Measurements from ENCODE around the gene NHSL1. TPM values are rescaled to one million over a fixed set of nuclear protein-coding genes. Genes with fewer than 3 reads are reported as not detected.
A peak's percentile ranks its signal among the peaks of the same experiment; 100 is the strongest.

The NHSL1 gene
- polyA plus RNA-seq, 1 donor: 49.5 TPM

DNA sequence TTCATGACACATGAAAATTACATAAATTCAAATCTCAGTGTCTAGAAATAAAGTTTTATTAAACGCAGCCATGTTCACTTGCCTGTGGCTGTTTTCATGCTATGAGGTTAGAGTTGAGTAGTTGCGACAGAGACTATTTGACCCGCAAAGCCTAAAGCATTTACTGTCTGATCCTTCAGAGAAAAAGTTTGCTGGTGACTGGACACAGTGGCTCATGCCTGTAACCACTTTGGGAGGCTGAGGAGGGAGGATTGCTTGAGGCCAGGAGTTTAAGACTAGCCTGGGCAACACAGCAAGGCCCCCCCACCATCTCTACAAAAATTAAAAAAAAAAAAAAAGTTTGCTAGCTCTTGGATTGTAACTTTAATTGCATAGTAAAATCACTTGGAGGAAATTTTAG is 112.4 kb downstream of the NHSL1 start:
- Histone ChIP-seq H3K27ac (ENCODE audit: low read length) (no peak overlapping the region), H3K4me1 (ENCODE audit: control insufficient read depth, insufficient read depth, low read length) (no peaks in the 10 kb centered on the region), H3K36me3 (ENCODE audit: control insufficient read depth, insufficient read depth, low read length) (no peaks in the 10 kb centered on the region), H3K27me3 (ENCODE audit: control insufficient read depth, insufficient read depth, low read length) (no peaks in the 10 kb centered on the region), H3K9me3 (ENCODE audit: control insufficient read depth, low read depth, low read length) (no peaks in the 10 kb centered on the region), H3K4me3 (ENCODE audit: low read length) (no peak overlapping the region)
- DNase-seq: no peak
- no CpG with 5 or more reads among the region's 3 CpGs for WGBS (ENCODE audit: insufficient coverage, low lambda C conversion rate)

DNA sequence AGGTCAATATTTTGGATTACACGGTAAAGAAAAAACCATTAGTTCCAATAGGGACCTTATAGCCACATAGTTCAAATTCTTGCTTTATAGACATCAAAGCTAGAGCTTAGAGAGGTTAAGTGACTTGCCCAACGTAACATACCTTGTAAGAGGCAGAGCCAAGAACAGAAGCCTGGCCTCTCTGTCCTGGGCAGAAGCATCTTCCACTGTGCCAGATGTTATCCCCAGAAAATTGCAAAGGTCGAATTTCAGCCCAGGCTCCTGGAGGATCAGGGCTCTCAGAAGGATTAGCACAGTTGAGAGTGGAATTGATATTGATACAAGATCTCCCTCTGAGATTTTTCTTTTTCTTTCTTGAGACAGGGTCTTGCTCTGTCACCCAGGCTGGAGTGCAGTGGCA is 115.5 kb downstream of the NHSL1 start:
- Histone ChIP-seq H3K27me3 (ENCODE audit: control insufficient read depth, insufficient read depth, low read length) (no peaks in the 10 kb centered on the region), H3K27ac (ENCODE audit: low read length) (no peak overlapping the region), H3K4me1 (ENCODE audit: control insufficient read depth, insufficient read depth, low read length) (no peaks in the 10 kb centered on the region), H3K4me3 (ENCODE audit: low read length) (no peak overlapping the region), H3K36me3 (ENCODE audit: control insufficient read depth, insufficient read depth, low read length) (no peaks in the 10 kb centered on the region), H3K9me3 (ENCODE audit: control insufficient read depth, low read depth, low read length) (no peaks in the 10 kb centered on the region)
- no peak for DNase-seq
- no CpG with 5 or more reads among the region's 3 CpGs for whole genome bisulfite sequencing (ENCODE audit: insufficient coverage, low lambda C conversion rate)

DNA sequence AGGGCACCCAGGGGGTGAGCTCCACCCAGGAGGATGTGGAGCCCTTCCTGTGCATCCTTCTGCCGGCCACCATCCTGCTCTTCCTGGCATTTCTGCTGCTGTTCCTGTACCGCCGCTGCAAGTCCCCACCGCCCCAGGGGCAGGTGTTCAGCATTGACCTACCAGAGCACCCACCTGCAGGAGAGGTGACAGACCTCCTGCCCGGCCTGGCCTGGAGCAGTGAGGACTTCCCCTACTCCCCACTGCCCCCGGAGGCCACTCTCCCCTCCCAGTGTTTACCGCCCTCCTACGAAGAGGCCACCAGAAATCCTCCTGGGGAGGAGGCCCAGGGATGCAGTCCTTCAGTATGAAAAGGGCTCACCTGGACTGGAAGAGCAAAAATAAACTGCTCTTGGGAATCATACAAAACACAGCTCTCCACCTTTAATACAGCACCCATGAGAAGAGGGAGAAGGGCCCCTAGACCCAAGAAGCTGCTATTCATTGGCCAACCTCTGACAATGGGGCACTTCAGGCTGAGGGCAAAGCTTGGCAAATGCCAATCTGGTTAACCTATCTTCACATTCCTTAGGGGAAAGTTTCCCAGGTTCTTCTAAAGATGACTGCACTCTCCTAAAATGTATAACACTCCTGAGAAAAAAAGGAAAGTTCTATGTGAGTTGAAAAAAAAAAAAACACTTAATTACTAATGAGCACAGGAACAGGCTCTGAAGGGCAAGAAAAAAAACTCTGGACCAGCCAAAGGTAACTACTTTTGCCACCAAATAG is 116.6 kb downstream of the NHSL1 start:
- no peaks in the 10 kb centered on the region for H3K4me1 ChIP-seq (ENCODE audit: control insufficient read depth, insufficient read depth, low read length)
- no peak overlapping the region for H3K27ac ChIP-seq (ENCODE audit: low read length)
- no peaks in the 10 kb centered on the region for H3K27me3 ChIP-seq (ENCODE audit: control insufficient read depth, insufficient read depth, low read length)
- H3K4me3 ChIP-seq (ENCODE audit: low read length): no peak overlapping the region
- no peak for DNase-seq
- WGBS (ENCODE audit: insufficient coverage, low lambda C conversion rate): no CpG with 5 or more reads among the region's 8 CpGs
- no peaks in the 10 kb centered on the region for H3K9me3 ChIP-seq (ENCODE audit: control insufficient read depth, low read depth, low read length)
- no peaks in the 10 kb centered on the region for H3K36me3 ChIP-seq (ENCODE audit: control insufficient read depth, insufficient read depth, low read length)

- DNase-seq: no peak
- Histone ChIP-seq H3K27me3 (ENCODE audit: control insufficient read depth, insufficient read depth, low read length) (no peaks in the 10 kb centered on the region), H3K27ac (ENCODE audit: low read length) (no peak overlapping the region), H3K4me1 (ENCODE audit: control insufficient read depth, insufficient read depth, low read length) (no peaks in the 10 kb centered on the region), H3K9me3 (ENCODE audit: control insufficient read depth, low read depth, low read length) (no peaks in the 10 kb centered on the region), H3K4me3 (ENCODE audit: low read length) (no peak overlapping the region), H3K36me3 (ENCODE audit: control insufficient read depth, insufficient read depth, low read length) (no peaks in the 10 kb centered on the region)
- 66% methylated on average over 3 of the region's 4 CpGs for WGBS (ENCODE audit: insufficient coverage, low lambda C conversion rate)
These were observed 120.8 kb downstream of the NHSL1 start for GRCh38 chr6:138378463-138378862.

DNA sequence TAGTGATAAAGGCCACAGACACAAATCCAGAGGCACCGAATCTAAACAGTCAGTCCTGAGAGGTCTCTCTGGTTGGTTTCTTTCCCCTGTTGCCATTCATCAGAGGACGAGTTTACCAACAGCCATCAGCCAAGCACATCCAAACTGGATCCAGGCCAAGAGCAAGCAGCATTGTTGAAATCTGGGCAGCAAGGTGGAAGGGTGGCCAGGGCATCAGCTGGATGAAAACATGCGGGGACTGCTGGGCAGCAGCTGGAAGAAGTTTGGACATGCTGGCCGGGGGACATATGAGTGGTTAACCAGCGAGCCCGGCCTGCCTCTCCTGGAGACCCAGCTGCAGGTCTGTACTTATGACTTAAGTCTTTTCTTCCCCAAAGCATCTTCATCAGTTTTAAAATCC is 121.5 kb downstream of the NHSL1 start, which contains the start of gene SMIM28:
TSS of gene SMIM28 (plus strand) at position 62 of the 400 bp plus-strand sequence. CDS start at position 230, 168 bp downstream.
- H3K4me3 ChIP-seq (ENCODE audit: low read length): no peak within 1 kb of the TSS
- DNase-seq: no peak
- H3K4me1 ChIP-seq (ENCODE audit: control insufficient read depth, insufficient read depth, low read length): no peaks in the 10 kb centered on the region
- no peak within 1 kb of the TSS for H3K27ac ChIP-seq (ENCODE audit: low read length)
- H3K36me3 ChIP-seq (ENCODE audit: control insufficient read depth, insufficient read depth, low read length): no peaks in the 10 kb centered on the region
- WGBS (ENCODE audit: insufficient coverage, low lambda C conversion rate): 80% methylated on average over 1 of the region's 6 CpGs
- no peaks in the 10 kb centered on the region for H3K9me3 ChIP-seq (ENCODE audit: control insufficient read depth, low read depth, low read length)
- H3K27me3 ChIP-seq (ENCODE audit: control insufficient read depth, insufficient read depth, low read length): no peaks in the 10 kb centered on the region

DNA sequence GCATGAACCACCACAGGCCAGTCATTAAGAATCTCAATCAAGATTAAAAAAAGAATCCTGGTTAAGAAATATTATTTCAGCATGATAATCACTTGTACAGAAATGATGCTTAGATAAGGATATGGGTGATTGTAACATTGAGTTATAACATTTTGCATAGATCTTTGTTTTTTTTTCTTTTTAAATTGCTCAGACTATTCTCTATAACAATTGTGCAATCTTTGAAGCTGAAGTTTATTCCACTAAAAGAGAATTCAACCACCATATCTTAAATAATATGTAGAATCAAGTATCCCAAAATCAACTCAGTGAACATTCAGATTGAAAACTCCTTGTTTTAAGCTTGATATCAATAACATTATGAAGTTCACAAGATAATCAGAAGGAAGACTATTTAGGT is 122.3 kb downstream of the NHSL1 start:
- H3K27ac ChIP-seq (ENCODE audit: low read length): no peak overlapping the region
- H3K9me3 ChIP-seq (ENCODE audit: control insufficient read depth, low read depth, low read length): no peaks in the 10 kb centered on the region
- DNase-seq: no peak
- H3K27me3 ChIP-seq (ENCODE audit: control insufficient read depth, insufficient read depth, low read length): no peaks in the 10 kb centered on the region
- no peaks in the 10 kb centered on the region for H3K36me3 ChIP-seq (ENCODE audit: control insufficient read depth, insufficient read depth, low read length)
- H3K4me3 ChIP-seq (ENCODE audit: low read length): no peak overlapping the region
- H3K4me1 ChIP-seq (ENCODE audit: control insufficient read depth, insufficient read depth, low read length): no peaks in the 10 kb centered on the region

DNA sequence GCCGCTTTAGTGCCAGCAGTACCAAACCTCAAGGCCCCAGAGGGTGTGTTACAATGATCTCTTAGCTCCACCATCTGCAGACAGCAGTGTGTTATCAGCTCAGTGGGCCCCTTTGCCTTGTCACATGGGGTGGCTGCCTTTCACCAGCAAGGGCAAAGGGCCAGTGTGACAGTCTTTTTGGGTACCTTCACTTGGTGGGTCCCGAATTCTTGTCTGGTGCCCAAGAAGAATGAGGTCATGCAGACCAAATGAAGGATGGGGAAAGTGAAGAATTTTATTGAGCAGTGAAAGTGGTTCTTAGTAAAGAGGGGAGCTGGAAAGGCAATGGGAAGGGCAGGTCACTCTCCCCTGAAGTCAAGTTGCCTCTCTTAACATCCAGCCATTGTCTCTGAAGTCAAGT is 124.5 kb downstream of the NHSL1 start:
- Histone ChIP-seq H3K4me3 (ENCODE audit: low read length) (no peak overlapping the region), H3K27ac (ENCODE audit: low read length) (no peak overlapping the region), H3K36me3 (ENCODE audit: control insufficient read depth, insufficient read depth, low read length) (no peaks in the 10 kb centered on the region), H3K4me1 (ENCODE audit: control insufficient read depth, insufficient read depth, low read length) (peaks cover 3% of the 10 kb centered on the region), H3K9me3 (ENCODE audit: control insufficient read depth, low read depth, low read length) (no peaks in the 10 kb centered on the region), H3K27me3 (ENCODE audit: control insufficient read depth, insufficient read depth, low read length) (no peaks in the 10 kb centered on the region)
- peak; percentile 13 to 29 for DNase-seq
- 100% methylated on average over 1 of the region's 2 CpGs for WGBS (ENCODE audit: insufficient coverage, low lambda C conversion rate)

DNA sequence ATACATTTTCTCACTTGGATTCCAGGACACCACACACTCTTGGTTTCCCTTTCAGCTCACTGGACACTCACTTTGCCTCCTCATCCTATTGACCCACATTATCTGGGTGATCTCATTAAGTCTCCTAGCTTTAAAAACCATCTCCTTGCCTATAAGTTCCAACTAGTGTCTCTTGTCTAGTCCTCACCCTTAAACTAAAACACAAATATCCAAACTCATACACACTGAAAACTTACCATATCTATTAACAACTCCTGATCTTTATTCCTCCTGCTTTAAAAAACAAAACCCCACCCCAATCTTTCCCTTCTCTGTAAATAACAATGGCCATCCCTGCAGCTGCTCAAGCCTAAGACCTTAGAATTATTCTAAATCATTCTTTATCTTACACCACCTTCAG is 125.1 kb downstream of the NHSL1 start:
- H3K4me1 ChIP-seq (ENCODE audit: control insufficient read depth, insufficient read depth, low read length): peaks cover 3% of the 10 kb centered on the region
- H3K27ac ChIP-seq (ENCODE audit: low read length): no peak overlapping the region

GRCh38 chr6:138372711-138373463 is 126.4 kb downstream of the NHSL1 start:
- DNase-seq: no peak
- Histone ChIP-seq H3K27me3 (ENCODE audit: control insufficient read depth, insufficient read depth, low read length) (no peaks in the 10 kb centered on the region), H3K4me1 (ENCODE audit: control insufficient read depth, insufficient read depth, low read length) (peaks cover 3% of the 10 kb centered on the region), H3K27ac (ENCODE audit: low read length) (no peak overlapping the region), H3K36me3 (ENCODE audit: control insufficient read depth, insufficient read depth, low read length) (no peaks in the 10 kb centered on the region), H3K4me3 (ENCODE audit: low read length) (no peak overlapping the region), H3K9me3 (ENCODE audit: control insufficient read depth, low read depth, low read length) (no peaks in the 10 kb centered on the region)

More for the DNA sequence above, 125.1 kb downstream of the NHSL1 start:
- no peak overlapping the region for H3K4me3 ChIP-seq (ENCODE audit: low read length)
- no peaks in the 10 kb centered on the region for H3K27me3 ChIP-seq (ENCODE audit: control insufficient read depth, insufficient read depth, low read length)
- H3K36me3 ChIP-seq (ENCODE audit: control insufficient read depth, insufficient read depth, low read length): no peaks in the 10 kb centered on the region
- no peak for DNase-seq
- no peaks in the 10 kb centered on the region for H3K9me3 ChIP-seq (ENCODE audit: control insufficient read depth, low read depth, low read length)
